LNCaP clone FGC (cell line): ENCODE measurements around the gene C17orf100.

Experiments used
- DNase-seq: peaks from one replicate; pipeline ENCODE4 v3.0.0-alpha.2; 2011; ENCODE audit warnings: low read depth
- H3K4me3 ChIP-seq: 2 replicates; pipeline ENCODE4 v1.5.1; 2011; ENCODE audit warnings: mild to moderate bottlenecking, low read depth, low read length, control low read depth
- TF ChIP-seq, protein P1 (sequence below): IDR thresholded peaks from 2 replicates; pipeline ENCODE4 v1.5.1; 2012; ENCODE audit warnings: mild to moderate bottlenecking; ENCODE audit not compliant: control insufficient read depth, insufficient read depth; ENCODE audit errors: extremely low read depth

The C17orf100 gene

DNA sequence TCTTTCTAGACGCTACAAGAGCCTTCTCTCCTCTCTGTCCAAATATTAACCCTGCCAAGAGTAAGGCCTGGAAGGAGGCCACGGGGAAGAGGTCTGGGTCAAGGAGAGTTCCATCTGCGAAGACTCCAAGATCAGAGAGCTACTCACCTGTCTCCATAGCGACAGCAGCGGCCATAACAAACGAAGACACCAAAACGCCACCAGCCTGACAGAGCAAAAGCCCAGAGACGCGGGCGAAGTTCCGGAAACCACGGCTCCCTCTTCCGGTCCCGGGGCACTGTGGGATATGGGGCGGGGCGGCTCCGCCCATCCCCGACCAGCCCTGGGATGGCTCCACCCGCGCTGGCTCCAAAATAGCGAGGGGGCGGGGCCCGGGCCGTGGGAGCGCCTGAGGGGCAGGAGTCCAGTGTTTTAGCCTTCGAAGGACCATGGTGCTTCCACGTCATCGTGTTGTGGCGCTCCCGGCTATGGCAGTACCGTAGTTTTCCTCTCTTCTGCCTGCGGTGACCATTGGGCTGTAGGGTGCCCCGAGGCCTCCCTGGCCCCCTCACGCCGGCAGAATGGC, at the start of gene C17orf100, which contains the start of gene MED31:
TSS of gene C17orf100 (plus strand) at position 409 of the 565 bp plus-strand sequence. CDS start at position 561, 152 bp downstream.
TSS of gene MED31 (minus strand) at position 252 of the 565 bp plus-strand sequence. CDS start at position 175, 77 bp downstream.
- TF ChIP-seq, protein P1, sequence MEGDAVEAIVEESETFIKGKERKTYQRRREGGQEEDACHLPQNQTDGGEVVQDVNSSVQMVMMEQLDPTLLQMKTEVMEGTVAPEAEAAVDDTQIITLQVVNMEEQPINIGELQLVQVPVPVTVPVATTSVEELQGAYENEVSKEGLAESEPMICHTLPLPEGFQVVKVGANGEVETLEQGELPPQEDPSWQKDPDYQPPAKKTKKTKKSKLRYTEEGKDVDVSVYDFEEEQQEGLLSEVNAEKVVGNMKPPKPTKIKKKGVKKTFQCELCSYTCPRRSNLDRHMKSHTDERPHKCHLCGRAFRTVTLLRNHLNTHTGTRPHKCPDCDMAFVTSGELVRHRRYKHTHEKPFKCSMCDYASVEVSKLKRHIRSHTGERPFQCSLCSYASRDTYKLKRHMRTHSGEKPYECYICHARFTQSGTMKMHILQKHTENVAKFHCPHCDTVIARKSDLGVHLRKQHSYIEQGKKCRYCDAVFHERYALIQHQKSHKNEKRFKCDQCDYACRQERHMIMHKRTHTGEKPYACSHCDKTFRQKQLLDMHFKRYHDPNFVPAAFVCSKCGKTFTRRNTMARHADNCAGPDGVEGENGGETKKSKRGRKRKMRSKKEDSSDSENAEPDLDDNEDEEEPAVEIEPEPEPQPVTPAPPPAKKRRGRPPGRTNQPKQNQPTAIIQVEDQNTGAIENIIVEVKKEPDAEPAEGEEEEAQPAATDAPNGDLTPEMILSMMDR, result no peak

DNA sequence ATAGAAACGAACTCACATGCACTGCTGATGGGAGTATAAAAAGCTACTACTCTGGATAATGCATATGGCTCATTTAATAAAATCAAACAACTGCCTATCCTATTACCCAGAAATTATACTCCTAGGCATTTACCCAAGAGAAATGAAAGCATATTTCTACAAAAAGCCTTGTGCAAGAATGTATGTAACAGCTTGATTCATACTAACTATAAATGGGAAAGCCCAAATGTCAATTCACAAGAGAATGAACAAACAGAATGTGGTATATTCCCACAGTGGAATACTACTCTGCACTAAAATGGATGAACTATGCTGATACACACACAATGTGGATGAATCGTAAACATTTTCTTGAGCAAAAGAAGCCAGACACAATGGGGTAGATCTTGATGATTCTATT, 49.4 kb upstream of the C17orf100 start:
- no peak overlapping the region for H3K4me3 ChIP-seq
- DNase-seq, result no peak
- TF ChIP-seq, protein P1, result no peak

More for the DNA sequence above, at the start of gene C17orf100, which contains the start of gene MED31:
- peak within 1 kb of the TSS; percentile 86 for H3K4me3 ChIP-seq
- peak; percentile 84 for DNase-seq

DNA sequence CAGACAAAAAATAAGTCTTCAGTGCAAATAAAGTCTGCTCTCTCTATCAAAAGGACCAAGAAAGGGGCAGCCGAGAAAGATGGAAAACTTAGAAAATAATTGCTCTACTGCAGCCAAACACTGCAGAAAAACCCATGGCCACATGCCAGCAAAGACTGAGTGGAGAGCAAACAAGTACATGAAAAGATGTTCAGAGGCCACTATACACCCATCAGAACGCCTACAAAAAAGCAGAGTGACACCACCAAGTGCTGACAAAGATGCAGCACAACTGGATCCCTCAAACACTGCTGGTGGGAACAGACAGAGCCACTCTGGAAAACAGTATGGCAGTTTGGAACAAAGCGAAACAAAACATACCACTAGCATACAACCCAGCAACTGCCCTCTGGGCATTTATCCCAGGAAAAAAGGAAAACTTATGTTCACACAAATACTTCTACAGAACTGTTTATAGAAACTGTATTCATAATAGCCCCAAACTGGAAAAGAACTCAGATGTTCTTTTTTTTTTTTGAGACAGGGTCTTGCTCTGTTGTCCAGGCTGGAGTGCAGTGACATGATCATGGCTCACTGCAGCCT, 47.7 kb upstream of the C17orf100 start:
- no peak for DNase-seq
- no peak overlapping the region for H3K4me3 ChIP-seq
- TF ChIP-seq, protein P1, result peak; percentile 28; the same call in 1 of the 2 replicates

DNA sequence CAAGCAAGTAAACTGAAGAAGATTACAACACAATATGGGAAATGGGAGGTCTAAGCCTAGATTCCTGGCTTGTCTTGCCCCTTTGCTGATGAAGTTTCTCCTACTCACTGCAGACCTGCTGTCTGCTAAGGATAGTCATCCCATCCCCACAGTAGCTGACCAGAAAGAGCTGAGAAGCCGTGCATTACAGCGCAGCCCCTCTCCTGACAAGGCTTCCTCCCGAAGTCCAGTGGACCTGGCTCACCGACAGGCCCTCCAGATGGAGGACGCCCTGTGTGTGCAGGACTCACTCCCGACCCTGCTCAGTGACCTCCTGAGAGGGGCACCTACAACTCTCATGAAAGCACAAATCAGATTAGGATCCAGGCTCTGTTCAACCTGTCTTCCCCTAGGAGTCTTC, 46.4 kb upstream of the C17orf100 start:
- no peak for DNase-seq
- TF ChIP-seq, protein P1, result no peak

GRCh38 chr17:6608321-6608720, 43.2 kb upstream of the C17orf100 start:
- TF ChIP-seq, protein P1, result no peak
- no peak overlapping the region for H3K4me3 ChIP-seq
- no peak for DNase-seq

More for the DNA sequence above, 46.4 kb upstream of the C17orf100 start:
- H3K4me3 ChIP-seq, result no peak overlapping the region

DNA sequence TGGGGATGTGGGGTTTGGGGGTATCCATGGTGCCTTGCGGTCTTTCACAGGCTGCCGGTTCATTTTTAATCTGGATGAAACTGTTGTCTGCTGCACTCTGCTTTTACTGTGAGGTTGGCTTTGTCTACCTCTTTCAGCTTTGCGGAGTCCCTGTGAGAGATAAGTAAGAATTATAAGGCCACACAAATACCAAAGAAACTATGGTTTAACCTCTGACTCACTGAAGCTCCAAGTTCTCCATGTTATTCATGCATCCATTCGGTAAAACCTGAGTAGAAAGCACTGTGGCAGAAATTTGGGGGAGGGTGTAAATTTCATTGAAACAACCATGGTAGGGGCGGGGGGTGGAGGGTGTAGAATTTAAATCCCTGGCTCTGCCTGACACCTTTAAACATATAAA, 41.6 kb upstream of the C17orf100 start:
- TF ChIP-seq, protein P1, result no peak
- DNase-seq, result no peak
- no peak overlapping the region for H3K4me3 ChIP-seq
